Subcutaneous adipose tissue (tissue), 4 donors: ENCODE results near the gene IP6K2. TPM values are rescaled to one million over a fixed set of nuclear protein-coding genes. Genes with fewer than 3 reads are reported as not detected.

Experiments
- total RNA-seq, 4 donors: library from RNA; depleted of rRNA; stranded (reverse); fragments of >200 nt; gene quantifications; one replicate each; pipeline ENCODE4 v1.1.0, GENCODE V29; 2016
- TF ChIP-seq, protein P1 (sequence below): fragments of 450-650 bp; IDR thresholded peaks from one replicate; pipeline ENCODE4 v1.5.1; 2016; ENCODE audit warnings: low read depth, mild to moderate bottlenecking, control low read depth, antibody characterized with exemption, moderate library complexity

Gene IP6K2
- 100 to 1,000 TPM in 2 of 4 donors, 10 to 100 TPM in 2; 70.3 to 106 (median 90.1) TPM for total RNA-seq

DNA sequence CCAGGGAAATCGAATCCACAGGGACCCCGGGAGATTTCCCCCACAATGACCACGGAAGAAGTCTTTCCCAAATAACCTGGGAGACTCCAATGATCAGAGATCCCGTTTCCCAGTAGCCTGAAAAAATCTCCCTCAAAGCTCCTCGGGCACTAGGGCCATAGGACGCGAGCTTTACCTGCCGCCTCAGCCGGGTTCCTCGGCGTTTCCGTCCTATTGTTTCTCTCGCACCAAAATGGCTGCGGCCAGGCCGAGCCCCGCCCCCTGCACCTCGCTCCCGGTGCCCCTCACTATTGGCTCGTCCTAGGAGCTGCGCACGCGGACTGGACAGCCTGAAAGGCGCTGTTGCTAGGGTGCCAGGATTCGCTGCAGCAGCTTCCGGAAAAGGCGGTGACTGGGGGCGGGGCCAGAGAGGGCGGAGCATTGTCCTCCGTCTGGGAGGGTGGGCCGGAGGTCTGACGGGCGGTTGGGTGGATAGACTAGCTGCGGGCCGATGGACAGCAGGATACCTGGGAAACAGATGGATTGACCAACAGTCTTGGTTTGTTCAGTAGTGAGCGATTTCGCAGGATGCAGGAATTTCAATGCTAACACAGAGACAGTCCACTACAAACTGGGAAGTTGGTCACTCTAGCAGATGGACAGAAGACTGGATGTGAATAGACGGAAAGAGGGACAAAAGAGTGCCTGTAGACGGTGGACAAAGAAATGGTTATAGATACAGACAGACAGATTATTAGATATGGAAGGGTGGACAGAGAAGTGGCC is at the start of gene IP6K2:
Gene IP6K2, minus strand, starts transcription at position 240 of the 765 bp plus-strand sequence. CDS start 21,930 bp downstream, outside the sequence.
- TF ChIP-seq, protein P1, sequence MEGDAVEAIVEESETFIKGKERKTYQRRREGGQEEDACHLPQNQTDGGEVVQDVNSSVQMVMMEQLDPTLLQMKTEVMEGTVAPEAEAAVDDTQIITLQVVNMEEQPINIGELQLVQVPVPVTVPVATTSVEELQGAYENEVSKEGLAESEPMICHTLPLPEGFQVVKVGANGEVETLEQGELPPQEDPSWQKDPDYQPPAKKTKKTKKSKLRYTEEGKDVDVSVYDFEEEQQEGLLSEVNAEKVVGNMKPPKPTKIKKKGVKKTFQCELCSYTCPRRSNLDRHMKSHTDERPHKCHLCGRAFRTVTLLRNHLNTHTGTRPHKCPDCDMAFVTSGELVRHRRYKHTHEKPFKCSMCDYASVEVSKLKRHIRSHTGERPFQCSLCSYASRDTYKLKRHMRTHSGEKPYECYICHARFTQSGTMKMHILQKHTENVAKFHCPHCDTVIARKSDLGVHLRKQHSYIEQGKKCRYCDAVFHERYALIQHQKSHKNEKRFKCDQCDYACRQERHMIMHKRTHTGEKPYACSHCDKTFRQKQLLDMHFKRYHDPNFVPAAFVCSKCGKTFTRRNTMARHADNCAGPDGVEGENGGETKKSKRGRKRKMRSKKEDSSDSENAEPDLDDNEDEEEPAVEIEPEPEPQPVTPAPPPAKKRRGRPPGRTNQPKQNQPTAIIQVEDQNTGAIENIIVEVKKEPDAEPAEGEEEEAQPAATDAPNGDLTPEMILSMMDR: no peak

- TF ChIP-seq, protein P1: no peak
Measured at GRCh38 chr3:48765376-48765775, 48.4 kb upstream of the IP6K2 start.

DNA sequence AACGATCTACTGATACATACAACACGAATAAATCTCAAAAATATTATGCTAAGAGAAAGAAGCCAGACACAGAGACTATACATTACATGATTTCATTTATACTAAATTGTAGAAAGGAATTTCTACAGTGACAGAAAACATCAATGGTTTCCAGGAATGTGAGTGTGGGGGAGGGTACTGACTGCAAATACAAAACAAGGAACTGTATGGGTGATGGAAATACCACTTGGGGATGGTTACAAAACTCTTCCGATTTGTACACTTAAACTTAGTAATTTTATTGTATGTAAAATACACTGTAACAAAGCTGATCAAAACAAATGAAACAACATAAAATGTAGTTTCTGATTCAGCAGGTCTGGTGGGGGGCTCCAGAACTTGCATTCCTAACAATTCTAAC is 45.8 kb upstream of the IP6K2 start:
- TF ChIP-seq, protein P1: no peak

- TF ChIP-seq, protein P1: no peak
Measured at GRCh38 chr3:48759071-48759470, 42.0 kb upstream of the IP6K2 start.

- TF ChIP-seq, protein P1: no peak
Measured at GRCh38 chr3:48756640-48757039, 39.6 kb upstream of the IP6K2 start.

GRCh38 chr3:48750856-48751255 is 33.8 kb upstream of the IP6K2 start:
- TF ChIP-seq, protein P1: no peak

GRCh38 chr3:48748754-48749153 is 31.7 kb upstream of the IP6K2 start:
- TF ChIP-seq, protein P1: no peak
